GM12892 (cell line): ENCODE data around the gene COL23A1.

Experiments
- POLR2A ChIP-seq: IDR thresholded peaks from 2 replicates; pipeline ENCODE4 v1.6.1; 2011; ENCODE audit warnings: low read depth, low read length, control low read depth
- TAF1 ChIP-seq: IDR thresholded peaks from 2 replicates; pipeline ENCODE4 v1.6.1; 2011; ENCODE audit warnings: low read depth, mild to moderate bottlenecking, control low read depth, low read length, borderline replicate concordance

GRCh38 chr5:178320281-178320855 lies 269.8 kb downstream of the COL23A1 start:
- TF ChIP-seq POLR2A (no peak), TAF1 (no peak)
